HG02981 (cell line): Measurements from ENCODE around the gene UBR1.
"Not testable (repeated sequence)": the region's sequence is repeated elsewhere in the genome, so short reads cannot be mapped to it uniquely, and the experiment has no call there.

Experiments
- ATAC-seq: cut with Tn5 transposase; IDR thresholded peaks from one replicate; pipeline ENCODE4 v1.9.1; 2021; ENCODE audit warnings: mild to moderate bottlenecking, moderate library complexity; ENCODE audit not compliant: unreplicated experiment

Gene UBR1

GRCh38 chr15:43105778-43106485, at the start of gene UBR1:
UBR1 (minus strand) TSS chr15:43106038; CDS start chr15:43106022, 16 bp downstream.
- peak; percentile 76 for ATAC-seq

GRCh38 chr15:43153269-43153668, 47.4 kb upstream of the UBR1 start:
- no peak for ATAC-seq

DNA sequence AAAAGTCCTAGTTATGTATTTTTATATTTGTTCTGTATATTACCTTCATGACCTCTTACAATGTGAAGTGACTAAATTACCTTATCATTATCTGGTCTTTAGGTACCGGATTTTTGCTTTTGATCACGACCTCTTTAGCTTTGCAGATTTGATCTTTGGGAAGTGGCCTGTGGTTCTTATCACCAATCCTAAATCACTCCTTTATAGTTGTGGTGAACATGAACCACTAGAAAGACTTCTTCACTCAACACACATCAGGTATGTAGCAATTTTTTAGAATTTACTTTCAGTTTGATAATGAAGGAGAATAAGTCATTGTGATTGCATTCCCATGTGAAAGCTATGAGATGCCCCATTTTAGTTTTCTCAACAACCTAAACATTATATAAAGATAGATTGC, 45.9 kb upstream of the UBR1 start:
- ATAC-seq = no peak

DNA sequence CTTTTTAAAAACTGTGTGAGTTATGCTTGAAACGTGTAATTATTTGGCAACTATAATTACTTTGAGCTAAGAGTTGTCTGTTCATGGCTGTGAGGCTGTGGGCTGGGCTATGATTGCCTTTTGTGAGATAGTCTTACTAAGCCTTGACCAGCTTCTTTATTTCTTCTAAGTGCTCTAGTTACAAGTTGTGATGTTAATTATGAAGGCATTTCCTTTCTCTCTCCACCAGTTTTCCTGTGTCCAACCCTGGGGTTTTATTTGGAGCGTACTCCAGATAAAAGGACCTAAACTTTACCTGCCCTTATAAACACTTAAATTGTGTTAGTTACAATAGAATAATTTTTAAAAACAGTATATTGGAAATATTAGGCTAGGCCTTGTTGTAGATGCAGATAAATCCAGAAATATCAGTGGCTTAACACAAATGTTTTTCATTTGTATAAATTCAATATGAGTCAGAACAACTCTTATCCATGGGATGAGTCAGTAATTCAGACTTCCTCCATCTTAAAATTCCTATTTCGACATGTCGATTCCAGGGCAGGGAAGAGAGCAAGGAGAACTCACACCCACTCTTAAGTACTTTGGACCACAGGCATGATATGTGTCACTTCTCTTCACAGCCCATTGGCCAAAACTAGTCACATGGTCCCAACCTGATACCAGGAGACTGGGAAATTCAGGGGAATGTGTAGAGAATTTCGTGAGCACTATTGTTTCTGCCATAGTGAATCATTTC, 44.5 kb upstream of the UBR1 start:
- no peak for ATAC-seq

GRCh38 chr15:43146184-43146583, 40.3 kb upstream of the UBR1 start:
- ATAC-seq = no peak

DNA sequence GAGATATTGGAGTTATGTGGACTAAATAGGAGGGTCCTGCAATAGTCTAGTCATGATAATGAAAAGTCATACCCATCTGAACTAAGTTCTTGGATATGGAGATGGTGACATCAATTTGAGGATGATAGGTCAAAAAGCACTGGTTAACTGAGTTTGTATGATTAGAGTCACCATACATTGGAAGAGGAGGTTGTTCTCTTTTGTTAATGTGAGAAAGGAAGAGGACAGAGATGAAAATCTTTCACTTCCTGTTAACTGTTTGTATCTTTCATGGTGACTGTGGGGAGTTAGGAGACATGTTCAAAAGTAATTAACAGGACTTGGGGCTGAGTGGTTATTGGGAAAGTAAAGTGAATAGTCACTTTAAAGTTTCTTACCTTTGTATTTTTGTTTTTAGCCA, 38.7 kb upstream of the UBR1 start:
- ATAC-seq = no peak

DNA sequence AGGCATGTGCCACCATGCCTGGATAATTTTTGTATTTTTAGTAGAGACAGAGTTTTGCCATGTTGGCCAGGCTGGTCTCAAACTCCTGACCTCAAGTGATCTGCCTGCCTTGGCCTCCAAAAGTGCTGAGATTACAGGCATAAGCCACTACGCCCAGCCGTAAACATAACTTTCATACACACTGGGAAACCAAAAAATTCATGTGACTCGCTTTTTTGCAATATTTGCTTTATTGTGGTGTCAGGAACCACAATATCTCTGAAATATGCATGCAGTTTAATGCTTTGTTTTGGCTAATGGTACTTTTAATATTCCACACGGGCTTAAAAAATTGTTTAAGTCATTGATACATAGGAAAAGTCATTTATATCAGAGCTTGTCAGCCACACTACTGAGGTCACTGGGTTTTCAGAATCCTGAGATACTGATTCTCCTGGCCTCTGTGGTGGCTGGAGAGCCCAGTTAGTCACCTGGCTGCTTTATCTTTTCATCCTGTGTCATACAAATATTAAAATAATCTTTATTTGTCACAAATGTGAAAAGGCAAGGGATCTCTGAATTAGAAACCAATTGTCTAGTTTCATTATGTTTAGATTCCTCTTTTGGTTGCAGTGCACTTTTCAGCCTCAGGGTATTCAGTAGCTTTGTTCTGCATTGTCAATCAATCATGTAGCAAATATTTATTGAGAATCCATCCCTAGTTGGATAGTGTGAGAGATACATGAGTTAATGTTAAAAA, 37.5 kb upstream of the UBR1 start:
- ATAC-seq = no peak

- no peak for ATAC-seq
These were observed 29.5 kb upstream of the UBR1 start for GRCh38 chr15:43135351-43135750.

DNA sequence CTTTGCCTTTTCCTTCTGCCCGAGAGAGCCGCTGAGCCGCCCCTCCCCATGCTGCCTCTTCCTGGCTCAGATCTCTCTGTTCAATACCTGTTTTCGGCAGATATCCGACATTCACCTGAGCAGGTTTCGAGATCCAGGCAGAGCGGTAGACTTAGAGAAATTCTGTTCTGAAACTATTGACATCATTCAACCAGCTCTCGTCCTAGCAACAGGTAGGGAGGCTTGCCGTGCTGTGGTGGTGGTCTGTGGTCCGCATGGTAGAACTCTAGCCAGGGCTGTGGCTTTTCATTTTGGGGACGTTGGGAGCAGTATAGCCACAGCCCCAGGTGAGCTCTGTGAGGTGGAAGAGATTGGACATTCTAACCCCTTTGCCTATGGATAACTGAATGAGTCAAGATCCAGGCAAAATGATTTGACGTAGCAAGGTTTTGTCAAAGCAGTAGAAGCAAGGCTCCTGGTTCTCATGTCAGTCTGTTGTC, 28.4 kb upstream of the UBR1 start:
- no peak for ATAC-seq

DNA sequence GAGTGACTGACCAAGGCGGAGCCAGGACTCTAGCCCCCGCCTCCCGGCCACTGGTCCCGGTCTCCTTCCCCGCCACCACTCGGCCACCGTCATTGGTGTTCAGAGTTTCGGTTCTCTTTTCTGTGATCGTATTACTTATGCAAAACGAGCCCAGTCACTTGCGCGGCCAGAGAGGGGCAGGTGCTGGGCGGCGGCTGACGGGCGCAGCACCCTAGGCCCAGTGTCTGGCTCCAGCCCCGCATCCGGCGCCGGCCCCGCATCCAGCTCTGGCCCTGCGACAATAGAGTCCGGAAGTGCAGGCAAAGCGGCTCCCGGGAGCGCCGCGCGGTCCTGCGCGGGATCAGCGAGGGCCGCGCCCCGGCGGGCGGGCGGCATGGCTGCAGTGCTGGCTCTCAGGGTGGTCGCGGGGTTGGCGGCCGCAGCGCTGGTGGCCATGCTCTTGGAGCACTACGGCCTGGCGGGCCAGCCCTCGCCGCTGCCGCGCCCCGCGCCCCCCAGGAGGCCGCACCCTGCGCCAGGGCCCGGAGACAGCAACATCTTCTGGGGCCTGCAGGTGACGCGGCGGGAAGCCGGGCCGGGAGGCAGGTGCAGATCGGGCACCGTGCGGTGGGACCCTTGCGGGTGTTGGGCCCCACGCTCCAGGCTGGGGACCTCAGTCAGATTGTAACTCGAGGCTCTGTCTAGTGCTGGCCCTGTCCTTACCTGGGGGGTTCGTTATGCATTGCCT, 27.8 kb upstream of the UBR1 start, which contains the start of gene TMEM62:
Gene TMEM62 (plus strand): TSS at position 157 of the 727 bp plus-strand sequence. CDS start 217 bp downstream, at position 374.
- peak; percentile 88 for ATAC-seq

- ATAC-seq = no peak
These were observed 27.1 kb upstream of the UBR1 start for GRCh38 chr15:43132830-43133429.

DNA sequence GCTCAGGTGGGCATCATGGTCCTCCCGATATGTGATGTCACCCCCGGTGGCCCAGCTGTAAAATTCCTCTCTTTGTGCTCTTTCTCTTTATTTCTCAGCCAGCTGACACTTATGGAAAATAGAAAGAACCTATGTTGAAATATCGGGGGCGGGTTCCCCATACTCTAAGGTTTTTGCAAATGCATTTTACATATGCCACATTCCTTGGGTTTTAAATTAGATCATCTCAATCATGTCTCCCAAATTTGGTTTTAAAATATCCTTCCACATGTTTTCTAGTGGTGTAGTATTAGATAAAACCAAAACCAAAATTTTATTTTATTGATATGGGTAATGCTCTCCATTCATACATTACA, 23.1 kb upstream of the UBR1 start:
- no peak for ATAC-seq

DNA sequence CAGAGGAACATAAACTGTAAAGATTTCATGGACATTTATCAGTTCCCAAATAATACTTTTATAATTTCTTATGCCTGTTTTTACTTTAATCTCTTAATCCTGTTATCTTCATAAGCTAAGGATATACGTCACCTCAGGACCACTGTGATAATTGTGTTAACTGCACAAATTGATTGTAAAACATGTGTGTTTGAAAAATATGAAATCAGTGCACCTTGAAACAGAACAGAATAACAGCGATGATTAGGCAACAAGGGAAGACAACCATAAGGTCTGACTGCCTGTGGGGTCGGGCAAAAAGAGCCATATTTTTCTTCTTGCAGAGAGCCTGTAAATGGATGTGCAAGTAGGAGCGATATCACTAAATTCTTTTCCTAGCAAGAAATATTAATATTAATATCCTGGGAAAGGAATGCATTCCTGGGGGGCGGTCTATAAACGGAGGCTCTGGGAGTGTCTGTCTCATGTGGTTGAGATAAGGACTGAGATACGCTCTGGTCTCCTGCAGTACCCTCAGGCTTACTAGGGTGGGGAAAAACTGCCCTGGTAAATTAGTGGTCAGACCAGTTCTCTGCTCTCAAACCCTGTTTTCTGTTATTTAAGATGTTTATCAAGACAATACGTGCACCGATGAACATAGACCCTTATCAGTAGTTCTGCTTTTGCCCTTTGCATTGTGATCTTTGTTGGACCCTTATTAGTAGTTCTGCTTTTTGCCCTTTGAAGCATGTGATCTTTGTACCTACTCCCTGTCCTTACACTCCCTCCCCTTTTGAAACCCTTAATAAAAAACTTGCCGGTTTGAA, 22.5 kb upstream of the UBR1 start:
- ATAC-seq = not testable (repeated sequence)

DNA sequence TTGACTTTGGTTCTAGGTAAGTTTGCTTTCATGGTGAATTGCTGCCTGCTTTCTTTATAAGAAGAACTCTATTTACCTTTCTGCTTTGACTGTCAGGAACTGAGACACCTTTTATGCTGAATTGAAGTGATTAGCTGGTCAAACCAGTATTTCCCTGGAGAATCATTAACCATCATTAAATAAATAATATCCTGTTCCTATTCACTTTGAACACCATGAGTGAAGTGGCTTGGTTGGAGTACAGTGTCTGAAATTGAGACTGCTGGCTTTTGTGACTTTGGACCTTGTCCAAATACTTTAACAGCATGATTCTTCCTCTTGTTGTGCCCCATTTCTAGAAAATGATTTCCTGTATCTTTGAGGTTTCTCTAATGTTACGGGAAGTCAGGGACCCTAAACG, 21.9 kb upstream of the UBR1 start:
- ATAC-seq = no peak

GRCh38 chr15:43126356-43126755, 20.5 kb upstream of the UBR1 start:
- ATAC-seq = no peak

- ATAC-seq = no peak
These were observed 19.3 kb upstream of the UBR1 start for GRCh38 chr15:43125100-43125661.

GRCh38 chr15:43121863-43122262, 16.0 kb upstream of the UBR1 start:
- no peak for ATAC-seq

DNA sequence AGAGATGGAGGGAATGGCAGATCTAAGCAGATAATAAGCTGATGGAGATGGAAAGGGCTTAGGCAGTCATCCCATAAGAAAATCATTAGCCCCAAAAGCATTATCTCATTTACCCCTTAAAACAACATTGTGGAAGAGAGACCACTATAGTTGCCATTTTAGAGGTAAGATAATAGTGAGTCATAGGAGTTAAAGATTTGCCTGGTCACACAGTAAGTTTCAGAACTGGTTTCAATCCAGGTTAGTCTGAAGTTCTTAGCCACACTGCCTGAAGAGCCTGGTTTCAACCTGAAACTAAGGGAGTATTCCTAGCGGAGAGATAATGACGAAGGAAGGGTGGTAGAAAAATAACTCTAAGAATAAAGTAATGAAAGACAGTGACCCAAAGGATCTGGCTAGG, 13.0 kb upstream of the UBR1 start:
- ATAC-seq = peak; percentile 52

DNA sequence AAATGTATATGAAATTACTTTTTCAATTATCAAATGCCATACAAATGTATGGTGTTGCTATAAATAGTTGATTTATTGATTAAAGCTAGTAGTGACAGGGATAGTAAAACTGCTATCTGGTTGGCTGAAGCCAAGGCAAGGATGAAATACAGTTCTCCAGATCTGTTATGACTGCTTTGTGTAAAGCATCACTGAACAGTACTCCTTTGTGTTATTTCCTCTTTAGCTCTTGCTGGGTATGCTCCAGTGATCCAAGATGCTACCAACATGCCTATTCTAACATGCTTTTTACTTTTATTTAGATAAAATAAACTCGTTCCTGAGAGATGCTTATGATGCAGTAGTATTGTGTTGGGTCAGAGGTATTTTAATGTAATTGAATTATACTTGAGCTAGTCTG, 12.4 kb upstream of the UBR1 start:
- no peak for ATAC-seq
